NCI-H460 (cell line): ENCODE results near the gene MOK. TPM values are rescaled to one million over a fixed set of nuclear protein-coding genes. Genes with fewer than 3 reads are reported as not detected.

Experiments used
- DNase-seq: peaks from one replicate; pipeline ENCODE4 v3.0.0-alpha.2; 2016; ENCODE audit warnings: low read depth; ENCODE audit errors: extremely low read depth
- total RNA-seq: library from RNA; depleted of rRNA; stranded (reverse); fragments of >200 nt; shearing (Covaris generic); gene quantifications from 2 replicates; pipeline ENCODE4 v1.2.3, GENCODE V29; 2014

MOK gene
- total RNA-seq, 1 experiment from 2014 or later: 70.8 TPM

DNA sequence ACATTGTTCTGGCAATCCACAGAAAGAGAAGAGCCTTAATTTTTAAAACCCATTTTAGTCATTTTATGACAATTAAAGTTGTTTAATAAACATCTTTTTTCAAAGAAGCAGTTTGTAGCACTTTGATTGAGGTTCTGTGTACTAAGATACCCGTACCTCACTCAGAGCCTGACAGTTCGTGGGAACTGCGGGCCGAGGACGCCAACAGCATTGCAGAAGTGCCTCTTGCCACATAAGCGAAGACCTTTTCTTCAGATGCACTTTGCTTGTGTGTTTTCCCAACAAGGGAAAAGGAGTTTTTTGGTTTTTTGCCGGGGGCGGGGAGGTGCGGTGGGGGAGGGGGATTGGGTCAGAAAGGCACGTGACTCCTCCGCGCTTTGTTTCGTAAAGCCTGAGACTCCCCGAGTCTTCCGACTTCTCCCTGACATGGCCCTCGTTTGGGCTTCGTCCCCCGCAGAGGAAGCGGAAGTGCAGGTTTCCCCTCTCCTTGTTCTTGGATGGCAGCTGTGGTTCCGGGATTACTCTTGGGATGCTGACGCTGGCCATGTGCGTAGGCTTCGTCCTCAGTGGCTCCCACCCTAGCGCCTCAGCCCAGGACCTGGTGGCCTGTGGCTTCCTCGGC lies 94.4 kb downstream of the MOK start:
- DNase-seq: no peak

DNA sequence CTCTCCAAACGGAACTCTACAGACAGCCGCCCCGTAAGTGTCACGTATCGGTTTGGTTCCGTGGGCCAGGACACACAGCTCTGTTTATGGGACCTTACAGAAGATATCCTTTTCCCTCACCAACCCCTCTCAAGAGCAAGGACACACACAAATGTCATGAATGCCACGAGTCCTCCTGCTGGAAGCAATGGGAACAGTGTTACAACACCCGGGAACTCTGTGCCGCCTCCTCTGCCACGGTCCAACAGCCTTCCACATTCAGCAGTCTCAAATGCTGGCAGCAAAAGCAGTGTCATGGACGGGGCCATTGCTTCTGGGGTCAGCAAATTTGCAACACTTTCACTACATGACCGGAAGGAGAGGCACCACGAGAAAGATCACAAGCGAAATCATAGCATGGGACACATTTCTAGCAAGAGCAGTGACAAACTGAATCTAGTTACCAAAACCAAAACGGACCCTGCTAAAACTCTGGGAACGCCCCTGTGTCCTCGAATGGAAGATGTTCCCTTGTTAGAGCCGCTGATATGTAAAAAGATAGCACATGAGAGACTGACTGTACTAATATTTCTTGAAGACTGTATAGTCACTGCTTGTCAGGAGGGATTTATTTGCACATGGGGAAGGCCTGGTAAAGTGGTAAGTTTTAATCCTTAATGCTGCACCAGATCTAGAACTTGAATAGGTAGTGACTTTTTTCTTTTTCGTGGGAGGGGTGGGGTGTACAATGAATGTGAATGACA lies 95.6 kb downstream of the MOK start:
- DNase-seq: peak; percentile 26

DNA sequence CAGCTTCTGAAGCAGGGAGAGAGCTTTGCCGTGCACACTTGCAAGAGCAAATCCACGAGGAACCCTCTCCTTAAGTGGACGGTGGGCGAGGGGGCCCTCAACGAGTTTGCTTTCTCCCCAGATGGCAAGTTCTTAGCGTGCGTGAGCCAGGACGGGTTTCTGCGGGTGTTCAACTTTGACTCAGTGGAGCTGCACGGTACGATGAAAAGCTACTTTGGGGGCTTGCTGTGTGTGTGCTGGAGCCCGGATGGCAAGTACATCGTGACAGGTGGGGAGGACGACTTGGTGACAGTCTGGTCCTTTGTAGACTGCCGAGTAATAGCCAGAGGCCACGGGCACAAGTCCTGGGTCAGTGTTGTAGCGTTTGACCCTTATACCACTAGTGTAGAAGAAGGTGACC lies 96.2 kb downstream of the MOK start:
- no peak for DNase-seq

DNA sequence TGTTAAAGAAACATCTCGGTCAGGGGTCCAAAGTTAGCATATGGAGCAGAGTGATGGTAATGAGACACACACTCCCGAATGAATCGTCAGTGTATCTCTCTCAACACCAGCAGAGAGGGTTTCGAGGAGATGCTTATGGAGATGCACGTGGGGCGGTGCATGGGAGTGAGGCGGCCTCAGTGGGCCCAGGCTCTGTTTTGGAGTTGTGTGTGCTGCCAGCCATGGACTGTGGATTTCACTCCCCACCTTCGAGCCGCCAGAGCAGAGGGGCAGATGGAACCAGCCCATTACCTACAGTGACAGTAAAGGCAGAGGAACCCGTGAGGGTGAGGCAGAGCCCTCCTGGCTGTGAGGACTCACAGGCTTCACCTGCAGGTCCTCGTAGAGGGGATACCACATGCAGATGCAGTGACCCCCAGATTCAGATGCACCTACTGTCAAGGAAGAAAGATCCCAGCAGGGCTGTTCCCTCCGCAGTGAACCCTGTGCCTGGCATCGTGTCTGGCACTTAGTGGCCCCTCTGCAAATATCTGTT lies 97.1 kb downstream of the MOK start:
- no peak for DNase-seq

DNA sequence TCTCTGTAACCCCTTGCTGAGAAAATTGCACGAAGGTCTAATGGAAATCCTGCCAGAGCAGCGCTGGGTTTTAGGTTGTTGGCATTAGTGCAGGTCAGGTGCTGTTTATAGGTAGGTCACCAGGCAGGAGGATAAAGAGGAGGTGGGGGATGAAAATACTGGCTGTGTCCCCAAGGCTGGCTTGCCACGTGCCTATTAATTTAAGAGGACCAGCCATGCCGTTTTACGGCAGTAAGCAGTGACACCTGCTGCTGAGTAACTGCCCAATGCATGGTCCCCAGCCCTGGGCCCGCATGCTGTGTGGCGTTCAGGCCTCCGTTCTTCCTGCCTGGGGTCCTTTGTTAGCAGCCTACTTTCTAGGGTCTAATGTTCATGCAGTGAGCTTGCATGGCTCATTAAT lies 98.0 kb downstream of the MOK start:
- no peak for DNase-seq

DNA sequence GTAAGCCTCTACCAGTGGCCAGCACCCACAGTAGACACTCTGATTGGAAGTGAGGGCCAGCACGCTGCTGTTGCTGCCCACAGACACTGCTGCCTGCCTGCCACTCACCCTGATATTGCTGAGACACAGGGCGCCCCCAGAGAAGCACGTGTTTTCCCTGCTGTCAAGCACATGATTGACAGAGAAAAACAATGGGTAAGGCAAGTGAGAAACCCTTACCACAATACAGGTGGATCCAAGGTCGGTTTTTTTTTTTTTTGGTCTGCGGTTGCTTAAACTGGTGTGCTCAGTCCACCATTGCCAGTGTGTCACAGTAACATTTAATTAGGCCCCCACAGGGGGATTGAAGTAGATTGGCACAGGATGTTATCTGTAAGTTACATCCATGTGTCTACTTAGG lies 99.4 kb downstream of the MOK start:
- no peak for DNase-seq

DNA sequence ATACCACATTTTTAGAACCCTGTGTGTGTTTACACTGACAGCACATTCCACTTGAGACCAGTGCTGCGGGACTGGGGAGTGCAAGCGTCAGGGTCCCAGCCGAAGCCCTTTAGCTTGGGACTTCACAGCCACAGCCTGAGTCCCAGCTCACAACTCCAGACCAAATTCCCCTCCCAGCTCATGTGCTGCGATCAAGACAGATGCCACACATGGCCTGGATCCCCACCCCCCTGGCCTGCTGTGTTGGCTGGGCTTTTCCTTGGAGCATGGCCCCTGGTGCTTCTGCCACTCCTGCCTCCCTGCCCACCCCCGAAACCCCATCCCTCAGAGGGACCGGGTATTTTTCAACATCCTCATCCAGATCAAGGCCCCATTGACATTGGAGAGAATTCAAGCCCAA lies 101.6 kb downstream of the MOK start:
- DNase-seq: no peak

DNA sequence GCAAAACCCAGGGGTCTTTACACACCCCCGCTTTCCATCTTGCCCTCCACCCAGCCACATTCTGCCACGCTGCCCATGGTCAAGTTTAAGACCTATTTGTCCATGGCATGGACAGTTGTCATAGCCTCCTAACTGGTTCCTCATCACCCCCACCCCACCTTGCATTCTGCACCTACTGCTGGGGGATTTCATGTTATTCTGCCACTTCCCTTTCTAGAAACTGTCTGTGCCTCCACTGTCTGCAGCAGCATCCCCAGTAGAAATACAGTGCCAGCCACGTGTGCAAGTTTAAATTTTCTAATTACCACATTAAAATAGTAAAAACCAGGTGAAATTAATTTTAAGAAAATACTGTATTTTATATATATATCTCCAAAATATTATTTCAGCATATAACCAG lies 102.0 kb downstream of the MOK start:
- no peak for DNase-seq

DNA sequence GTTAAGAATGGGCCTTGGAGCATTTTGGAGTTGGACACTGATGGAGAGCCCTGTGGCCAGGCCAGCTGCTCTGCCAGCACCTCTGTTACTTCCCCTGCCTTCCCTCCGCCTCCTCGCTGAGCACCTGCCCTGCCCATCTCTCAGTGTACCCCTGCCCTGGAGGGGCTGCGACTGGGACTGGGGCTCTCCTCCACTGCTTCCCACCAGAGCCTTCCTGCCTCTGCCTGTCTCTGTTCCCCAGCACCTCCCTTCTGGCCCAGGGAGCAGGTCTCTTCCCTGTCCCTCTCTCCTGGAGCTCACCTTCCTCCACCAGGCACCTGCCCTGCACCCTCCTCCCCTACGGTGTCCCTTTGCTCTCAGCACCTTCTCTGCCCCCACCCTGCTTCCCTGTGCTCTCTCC lies 103.2 kb downstream of the MOK start:
- no peak for DNase-seq

DNA sequence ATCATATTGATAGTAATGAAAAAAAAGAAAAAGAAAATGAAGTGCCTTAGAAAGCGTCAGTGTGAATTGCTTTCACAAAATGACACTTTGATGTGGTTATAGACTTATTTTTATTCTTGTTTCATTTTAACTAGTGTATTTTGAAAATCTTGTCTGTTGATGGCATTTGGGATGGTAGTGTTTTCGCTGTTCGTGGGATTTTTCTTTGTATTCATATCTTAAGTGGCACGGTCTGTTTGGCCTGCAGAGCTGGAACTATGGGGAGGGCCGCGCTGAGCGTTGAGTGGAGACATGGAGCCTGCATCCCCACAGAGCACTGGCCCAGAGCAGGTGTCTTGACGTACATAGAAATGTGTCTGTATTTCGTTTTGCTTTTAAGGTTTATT lies 103.6 kb downstream of the MOK start:
- no peak for DNase-seq

DNA sequence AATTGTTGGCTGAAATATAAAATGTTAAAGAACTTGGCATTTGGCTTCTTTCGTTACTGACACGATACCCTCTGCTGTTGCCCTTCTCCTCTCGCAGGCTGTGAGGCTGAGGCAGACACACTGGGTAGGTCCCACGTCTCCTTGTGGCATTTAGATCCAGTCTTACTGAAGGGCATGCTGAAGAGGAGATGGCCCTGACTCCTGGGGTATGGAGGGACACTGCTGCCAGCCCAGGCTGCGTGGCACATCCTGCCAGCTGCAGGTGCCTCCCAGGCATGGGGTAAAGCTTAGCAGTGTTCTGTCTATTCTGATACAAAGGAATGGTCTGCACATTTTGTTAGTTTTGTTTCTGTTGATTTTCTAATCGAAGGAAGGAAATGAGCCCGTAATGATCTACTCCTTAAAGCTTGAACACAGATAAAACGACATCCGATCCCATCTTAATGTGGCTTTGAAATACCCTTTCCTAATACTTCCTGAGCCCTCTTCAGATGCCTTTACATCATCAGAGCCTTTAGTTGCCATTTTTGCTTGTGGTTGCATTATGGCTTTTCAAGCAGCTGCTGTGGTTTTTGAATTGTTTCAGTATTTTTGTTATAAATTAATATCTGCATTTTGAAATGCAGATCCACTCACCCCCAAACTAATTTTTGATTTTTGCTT lies 104.1 kb downstream of the MOK start:
- DNase-seq: no peak

DNA sequence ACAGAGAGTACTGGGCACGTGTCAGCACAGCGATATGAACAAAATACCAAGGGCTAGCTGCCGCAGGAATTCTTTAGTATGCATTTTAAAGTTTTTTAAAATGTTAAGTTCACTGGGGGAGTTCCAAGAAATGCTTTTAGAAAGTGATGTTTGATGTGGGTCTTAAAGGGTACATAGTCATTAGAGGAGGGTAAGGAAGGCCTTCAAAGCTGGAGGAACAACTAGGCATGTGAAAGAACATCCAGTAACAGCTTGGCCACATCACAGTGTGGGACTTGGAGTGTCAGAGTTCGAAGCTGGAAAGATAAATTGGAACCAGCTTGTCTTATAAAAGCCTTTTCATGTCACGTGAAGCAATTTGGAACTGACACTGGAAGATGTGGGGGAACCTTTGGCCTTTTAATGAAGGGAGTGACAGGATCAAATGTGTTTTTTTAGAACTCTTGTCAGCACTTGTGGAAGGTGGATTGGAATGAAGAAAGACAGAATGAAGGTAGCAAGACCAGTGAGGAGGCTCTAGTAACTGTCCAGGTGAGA lies 107.6 kb downstream of the MOK start:
- DNase-seq: no peak

DNA sequence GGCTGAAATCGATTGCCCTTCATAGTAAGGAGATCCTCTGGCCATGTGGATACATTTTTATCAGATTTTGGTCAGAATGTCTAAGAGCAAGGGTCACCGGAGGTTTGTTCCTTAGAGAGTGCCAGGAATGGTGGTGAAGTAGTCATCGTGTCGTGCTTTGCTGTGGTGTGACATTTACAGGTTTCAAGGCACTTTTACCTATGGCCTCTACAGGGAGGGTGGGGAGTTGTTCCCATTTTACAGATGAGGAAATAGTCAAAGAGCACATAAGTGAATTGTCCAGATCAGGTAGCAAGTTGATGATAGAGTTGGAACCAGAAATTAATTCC lies 108.1 kb downstream of the MOK start:
- DNase-seq: no peak

DNA sequence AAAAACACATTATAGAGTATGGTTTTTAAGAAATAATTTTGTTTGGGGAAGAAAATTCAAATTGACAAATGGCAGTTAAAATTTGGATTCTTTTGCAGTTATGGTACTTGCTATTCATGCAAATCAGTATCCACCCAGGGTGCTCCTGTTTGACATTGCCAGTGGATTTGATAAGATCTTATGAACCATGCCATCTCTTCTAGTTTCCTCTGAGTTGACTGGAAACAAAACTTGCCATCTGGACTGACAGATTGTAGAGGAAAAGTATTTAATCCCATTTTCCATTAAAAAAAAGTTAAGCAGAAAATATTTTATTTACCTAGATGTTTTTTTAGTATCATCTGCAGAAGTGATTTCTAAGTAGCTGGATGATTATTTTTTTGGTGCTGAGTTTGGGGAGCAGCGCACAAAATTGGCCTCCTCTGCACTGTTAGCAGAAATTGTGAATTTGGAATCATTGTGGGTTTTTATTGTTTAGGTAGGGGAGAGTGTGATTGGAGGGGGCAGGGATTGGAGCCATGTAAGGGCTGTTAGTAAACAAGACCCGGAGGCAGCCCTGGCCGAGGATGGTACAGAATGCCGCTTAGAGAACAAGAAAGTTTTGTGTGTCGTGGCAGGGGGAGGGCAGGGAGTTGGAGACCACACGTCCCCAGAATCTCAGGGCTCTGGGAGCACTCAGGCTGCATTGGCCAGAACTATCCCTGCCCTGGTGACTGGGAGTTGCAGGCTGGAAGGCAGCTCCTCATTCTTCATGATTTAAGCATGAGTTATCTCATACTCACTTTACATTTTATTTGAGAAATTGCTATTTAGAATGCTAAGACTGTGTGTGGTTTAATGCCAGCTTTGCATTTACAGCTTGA lies 108.7 kb downstream of the MOK start:
- no peak for DNase-seq

DNA sequence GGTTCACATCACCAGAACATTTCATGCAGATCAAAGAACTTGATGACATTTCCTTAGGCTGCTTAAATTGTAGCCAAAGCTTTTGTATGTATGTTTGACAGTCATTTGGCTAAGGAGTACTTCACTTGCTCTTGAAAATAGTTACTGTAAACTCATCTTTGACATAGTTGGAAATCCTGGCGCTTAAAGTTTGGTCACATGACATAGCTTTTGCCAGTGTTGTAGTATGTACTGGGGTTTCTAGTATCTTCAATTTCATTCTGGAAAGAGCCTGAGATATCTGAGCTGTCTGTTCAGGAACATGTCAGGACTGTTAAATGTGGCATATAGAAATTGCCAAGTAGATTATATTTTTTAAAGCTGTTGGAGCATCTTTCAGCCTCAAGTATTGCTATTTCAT lies 109.5 kb downstream of the MOK start:
- no peak for DNase-seq

DNA sequence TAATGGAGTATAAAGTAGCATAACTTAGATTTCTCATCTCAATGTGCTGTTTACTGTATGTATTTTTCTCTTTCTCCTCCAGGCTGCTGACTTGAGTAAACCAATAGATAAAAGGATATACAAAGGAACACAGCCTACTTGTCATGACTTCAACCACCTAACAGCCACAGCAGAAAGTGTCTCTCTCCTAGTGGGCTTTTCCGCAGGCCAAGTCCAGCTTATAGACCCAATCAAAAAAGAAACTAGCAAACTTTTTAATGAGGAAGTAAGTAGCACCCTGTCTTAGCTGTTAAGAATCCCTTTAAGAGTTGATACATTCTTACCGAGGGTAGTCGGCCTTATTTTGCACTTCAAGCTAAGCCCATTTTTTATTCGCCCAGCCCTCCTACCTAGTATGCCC lies 110.1 kb downstream of the MOK start:
- no peak for DNase-seq

DNA sequence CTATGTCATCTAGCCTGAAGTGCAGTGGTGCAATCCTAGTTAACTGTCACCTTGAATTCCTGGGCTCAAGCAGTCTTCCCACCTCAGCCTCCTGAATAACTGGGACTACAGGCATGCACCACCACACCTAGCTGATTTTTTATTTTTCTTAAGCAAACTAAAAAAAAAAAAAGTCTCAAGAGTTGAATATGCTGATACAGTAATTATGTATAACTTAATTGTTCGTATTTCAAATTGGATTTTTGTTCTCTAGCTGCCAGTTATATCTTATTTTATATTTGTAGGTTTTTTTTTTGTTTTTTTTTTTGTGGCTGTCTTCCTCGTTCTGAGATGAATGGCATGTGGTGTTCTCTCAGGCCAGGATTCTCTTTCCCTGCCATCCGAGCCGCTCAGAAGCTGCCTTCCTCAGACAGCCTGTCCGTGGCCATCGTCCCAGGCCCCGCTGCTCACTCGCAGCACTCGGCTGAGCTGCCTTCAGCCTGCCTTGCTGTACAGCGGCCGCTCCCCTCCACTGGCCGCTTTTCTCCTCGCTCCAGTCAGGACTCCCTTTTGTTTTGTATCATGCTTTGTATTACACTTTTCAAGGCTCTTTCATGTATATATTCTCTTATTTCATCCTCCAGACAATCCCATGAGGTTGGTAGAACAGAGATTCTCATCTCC lies 112.0 kb downstream of the MOK start:
- DNase-seq: no peak

DNA sequence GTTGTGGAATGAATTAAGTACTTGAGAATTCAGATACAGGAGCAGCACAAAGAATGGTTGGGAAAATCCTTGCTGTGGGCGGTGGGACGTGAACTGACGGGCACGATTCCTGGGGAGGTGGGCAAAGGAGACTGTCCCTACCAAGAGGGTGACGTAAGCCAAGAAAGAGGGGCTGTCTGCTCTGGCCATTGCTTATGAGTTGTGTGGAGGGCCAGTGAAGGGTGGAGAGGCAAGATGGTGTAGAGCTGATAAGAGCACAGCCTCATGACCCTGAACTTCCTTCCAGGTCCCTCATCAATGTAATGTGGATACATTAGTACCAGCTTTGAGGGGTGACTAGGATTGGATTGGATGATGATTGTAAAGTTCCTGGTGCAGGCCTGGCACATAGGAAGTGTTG lies 115.1 kb downstream of the MOK start:
- no peak for DNase-seq

DNA sequence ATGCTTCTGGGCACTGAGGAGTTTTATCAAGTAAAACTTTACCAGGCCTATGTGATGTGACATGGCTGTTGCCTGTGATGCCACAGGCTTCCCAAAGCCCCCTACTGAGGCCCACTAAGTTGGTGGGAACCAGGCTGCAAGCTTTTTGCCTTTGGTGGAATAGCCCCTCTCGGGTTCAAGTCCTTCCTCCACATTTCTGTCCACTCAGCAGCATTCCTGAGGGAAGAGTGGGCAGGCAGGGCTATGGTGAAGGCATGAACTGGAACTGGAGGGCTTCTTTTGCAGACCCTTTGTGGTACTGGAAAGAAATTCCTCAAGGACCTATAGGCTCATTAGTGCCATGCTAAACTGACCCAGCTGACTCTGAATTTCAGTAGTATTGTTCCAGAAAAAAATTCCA lies 116.8 kb downstream of the MOK start:
- DNase-seq: no peak

DNA sequence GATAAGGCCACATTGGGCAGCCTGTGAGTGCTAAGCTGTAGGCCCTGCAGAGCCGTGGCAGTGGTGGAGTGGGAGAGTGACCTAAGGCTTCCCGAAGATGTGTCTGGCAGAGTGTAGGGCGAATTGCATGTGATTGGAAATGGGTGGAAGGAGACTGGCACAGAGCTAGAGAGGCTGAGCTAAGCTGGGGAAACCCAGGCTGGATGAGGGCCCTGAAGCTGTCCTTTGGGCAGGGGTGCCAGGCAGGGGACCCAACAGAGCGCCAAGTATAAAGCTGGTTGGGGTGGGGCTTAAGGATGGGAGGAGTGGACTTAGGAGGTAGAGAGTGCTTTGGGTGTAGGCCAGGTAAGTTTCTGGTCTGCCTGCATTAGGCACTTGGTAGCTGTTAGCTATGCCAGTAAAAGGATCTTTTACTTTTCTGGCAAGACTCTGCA lies 117.4 kb downstream of the MOK start:
- DNase-seq: no peak
